H1 (cell line): ENCODE data around the gene TBK1. TPM values are rescaled to one million over a fixed set of nuclear protein-coding genes. Genes with fewer than 3 reads are reported as not detected.

Experiments
- BCL11A ChIP-seq, 2 experiments: IDR thresholded peaks; one replicate each; pipeline ENCODE4 v1.6.1; 2011; ENCODE audit warnings: low read depth in 2 of 2, low read length in 2 of 2, mild to moderate bottlenecking in 2 of 2
- EGR1 ChIP-seq: IDR thresholded peaks from 2 replicates; pipeline ENCODE4 v1.6.1; 2011; ENCODE audit warnings: low read depth, low read length, borderline replicate concordance
- HDAC2 ChIP-seq, 2 experiments: fragments of 300-600 bp in 1 of 2; sonication (generic) in 1 of 2; IDR thresholded peaks; 2 replicates each; pipeline ENCODE4 v1.6.1; 2011 to 2012; ENCODE audit warnings: low read depth in 2 of 2, low read length in 2 of 2, mild to moderate bottlenecking in 2 of 2, moderate library complexity in 2 of 2, borderline replicate concordance in 1 of 2, inconsistent platforms in 1 of 2
- RXRA ChIP-seq: IDR thresholded peaks from 2 replicates; pipeline ENCODE4 v1.6.1; 2011; ENCODE audit warnings: low read depth, mild to moderate bottlenecking, low read length, moderate library complexity; ENCODE audit not compliant: insufficient read depth
- SAP30 ChIP-seq: fragments of 300-600 bp; sonication (generic); IDR thresholded peaks from 2 replicates; pipeline ENCODE4 v1.7.1; 2012; ENCODE audit warnings: low read length, moderate library complexity, mild to moderate bottlenecking, inconsistent platforms; ENCODE audit not compliant: insufficient read depth, insufficient replicate concordance
- SIRT6 ChIP-seq: IDR thresholded peaks from one replicate; pipeline ENCODE4 v1.7.1; 2012; ENCODE audit warnings: low read length, inconsistent platforms
- SIX5 ChIP-seq: IDR thresholded peaks from 2 replicates; pipeline ENCODE4 v1.6.1; 2011; ENCODE audit warnings: mild to moderate bottlenecking, low read depth, low read length
- SUZ12 ChIP-seq: fragments of 200-600 bp; sonication (generic); IDR thresholded peaks from 2 replicates; pipeline ENCODE4 v1.6.1; 2012; ENCODE audit warnings: mild to moderate bottlenecking, inconsistent platforms, low read length, moderate library complexity, mixed read lengths
- polyA plus RNA-seq, 7 experiments: library from polyadenylated mRNA; depleted of rRNA in 3 of 7; stranded (reverse) in 5 of 7; unstranded in 2 of 7; fragments of >200 nt in 5 of 7; fragments of 200-250 nt in 2 of 7; gene quantifications; 1 replicate in 5 of 7; 2 replicates in 1 of 7; 4 replicates in 1 of 7; pipeline versions ENCODE4 v1.2.1 to v1.2.3, GENCODE V29; 2011 to 2013; ENCODE audit warnings: missing spikeins in 2 of 7, mixed read lengths in 2 of 7
- total RNA-seq: library from RNA; stranded (reverse); fragmentation: NEBNext Ultra II Directional; extraction: Animal tissue kit (Norgen Biotek cat#: 25700); gene quantifications from 2 replicates; pipeline ENCODE4 v1.2.1, GENCODE V29; 2021
- TF ChIP-seq, protein P1 (sequence below): IDR thresholded peaks from 2 replicates; pipeline ENCODE4 v1.6.1; 2012; ENCODE audit warnings: low read length, inconsistent platforms
- TF ChIP-seq, protein P2 (sequence below): IDR thresholded peaks from 2 replicates; pipeline ENCODE4 v1.6.1; 2011; ENCODE audit warnings: low read depth, mild to moderate bottlenecking, low read length; ENCODE audit not compliant: insufficient read depth

The TBK1 gene
- total and polyA plus RNA-seq, 2 of the 8 experiments (the other 6 are each of a cell fraction or from before 2014, with no cell fraction given), result 5.3 to 20.4 TPM

DNA sequence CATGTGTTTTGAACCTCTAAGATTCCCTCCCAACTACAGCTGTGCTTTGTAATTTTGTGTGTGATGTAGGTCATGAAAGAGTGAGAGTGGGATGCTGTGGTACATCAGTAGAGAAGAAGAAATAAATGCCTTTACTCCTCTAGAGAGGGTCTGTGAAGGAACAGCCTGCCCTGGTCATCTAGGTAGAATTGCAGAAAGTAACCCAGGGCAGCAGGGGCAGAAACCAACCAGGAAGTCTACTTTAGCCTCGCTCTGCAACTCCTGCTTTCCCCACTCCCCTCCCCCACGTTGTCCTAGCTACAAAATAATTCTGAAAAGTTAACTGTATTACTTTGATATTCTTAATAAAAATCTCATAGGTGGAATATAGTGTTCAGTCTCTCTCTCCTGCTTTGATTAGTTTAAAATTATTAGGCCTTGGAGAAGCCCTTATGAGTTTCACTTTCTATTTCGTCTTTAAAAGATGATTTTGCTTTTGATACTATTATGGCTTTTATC, 7.5 kb downstream of the TBK1 start (continued):
- TF ChIP-seq, protein P1, sequence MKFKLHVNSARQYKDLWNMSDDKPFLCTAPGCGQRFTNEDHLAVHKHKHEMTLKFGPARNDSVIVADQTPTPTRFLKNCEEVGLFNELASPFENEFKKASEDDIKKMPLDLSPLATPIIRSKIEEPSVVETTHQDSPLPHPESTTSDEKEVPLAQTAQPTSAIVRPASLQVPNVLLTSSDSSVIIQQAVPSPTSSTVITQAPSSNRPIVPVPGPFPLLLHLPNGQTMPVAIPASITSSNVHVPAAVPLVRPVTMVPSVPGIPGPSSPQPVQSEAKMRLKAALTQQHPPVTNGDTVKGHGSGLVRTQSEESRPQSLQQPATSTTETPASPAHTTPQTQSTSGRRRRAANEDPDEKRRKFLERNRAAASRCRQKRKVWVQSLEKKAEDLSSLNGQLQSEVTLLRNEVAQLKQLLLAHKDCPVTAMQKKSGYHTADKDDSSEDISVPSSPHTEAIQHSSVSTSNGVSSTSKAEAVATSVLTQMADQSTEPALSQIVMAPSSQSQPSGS, result no peak
- TF ChIP-seq SUZ12 (no peak), HDAC2 (IDR thresholded peaks at IDR 0.05; ENCODE audit: borderline replicate concordance in 1 of 2, low read depth in 2 of 2, low read length in 2 of 2) (no peak), EGR1 (no peak), SIX5 (no peak), SIRT6 (no peak), RXRA (no peak), SAP30 (no peak), BCL11A (IDR thresholded peaks at IDR 0.05; ENCODE audit: low read depth in 2 of 2, low read length in 2 of 2) (no peak)
- TF ChIP-seq, protein P2, sequence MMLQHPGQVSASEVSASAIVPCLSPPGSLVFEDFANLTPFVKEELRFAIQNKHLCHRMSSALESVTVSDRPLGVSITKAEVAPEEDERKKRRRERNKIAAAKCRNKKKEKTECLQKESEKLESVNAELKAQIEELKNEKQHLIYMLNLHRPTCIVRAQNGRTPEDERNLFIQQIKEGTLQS, result no peak
